Measurements from ENCODE around the gene PELI3. TPM values are rescaled to one million over a fixed set of nuclear protein-coding genes. Genes with fewer than 3 reads are reported as not detected.
A peak's percentile ranks its signal among the peaks of the same experiment; 100 is the strongest.

PELI3 gene
- total and polyA plus RNA-seq, 8 donors, result 3.0 to 19.9 (median 7.0) TPM

- peak within 1 kb of the TSS in 1 of 4 donors; percentile 44 for H3K27ac ChIP-seq
- no peak for FAIRE-seq
- peak; percentile 78 to 96 (median 90) for DNase-seq
- H3K36me3 ChIP-seq, result no peaks in the 10 kb centered on the region
- intact Hi-C loops (cut with DNase I), result no loop called here
- H3K4me1 ChIP-seq, result peaks cover 0 to 13% (median 6%) of the 10 kb centered on the region in 3 donors
- 1% methylated on average over 31 of the region's 31 CpGs for WGBS, 2 donors
- H3K27me3 ChIP-seq, result no peaks in the 10 kb centered on the region
- H3K9me3 ChIP-seq, result no peaks in the 10 kb centered on the region
- peak; percentile 99 to 100 (median 100) for ATAC-seq
- peak within 1 kb of the TSS; percentile 59 to 95 (median 80) for H3K4me3 ChIP-seq
- TF ChIP-seq, protein P1, sequence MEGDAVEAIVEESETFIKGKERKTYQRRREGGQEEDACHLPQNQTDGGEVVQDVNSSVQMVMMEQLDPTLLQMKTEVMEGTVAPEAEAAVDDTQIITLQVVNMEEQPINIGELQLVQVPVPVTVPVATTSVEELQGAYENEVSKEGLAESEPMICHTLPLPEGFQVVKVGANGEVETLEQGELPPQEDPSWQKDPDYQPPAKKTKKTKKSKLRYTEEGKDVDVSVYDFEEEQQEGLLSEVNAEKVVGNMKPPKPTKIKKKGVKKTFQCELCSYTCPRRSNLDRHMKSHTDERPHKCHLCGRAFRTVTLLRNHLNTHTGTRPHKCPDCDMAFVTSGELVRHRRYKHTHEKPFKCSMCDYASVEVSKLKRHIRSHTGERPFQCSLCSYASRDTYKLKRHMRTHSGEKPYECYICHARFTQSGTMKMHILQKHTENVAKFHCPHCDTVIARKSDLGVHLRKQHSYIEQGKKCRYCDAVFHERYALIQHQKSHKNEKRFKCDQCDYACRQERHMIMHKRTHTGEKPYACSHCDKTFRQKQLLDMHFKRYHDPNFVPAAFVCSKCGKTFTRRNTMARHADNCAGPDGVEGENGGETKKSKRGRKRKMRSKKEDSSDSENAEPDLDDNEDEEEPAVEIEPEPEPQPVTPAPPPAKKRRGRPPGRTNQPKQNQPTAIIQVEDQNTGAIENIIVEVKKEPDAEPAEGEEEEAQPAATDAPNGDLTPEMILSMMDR (IDR thresholded peaks at IDR 0.05), result no peak
Observed at GRCh38 chr11:66510271-66510989, 43.7 kb downstream of the PELI3 start, which contains the start of gene BBS1. BBS1 (plus strand) TSS chr11:66510635; CDS start chr11:66510660, 25 bp downstream.

- FAIRE-seq, result no peak
- no peaks in the 10 kb centered on the region for H3K27me3 ChIP-seq
- no peak for DNase-seq
- intact Hi-C loops (cut with DNase I), result no loop called here
- 4% methylated on average over 5 of the region's 5 CpGs for WGBS, 2 donors
- no peaks in the 10 kb centered on the region for H3K36me3 ChIP-seq
- peak in 1 of 4 donors; percentile 32 for ATAC-seq
- H3K4me1 ChIP-seq, result peaks cover 0 to 13% (median 6%) of the 10 kb centered on the region in 3 donors
- TF ChIP-seq, protein P1 (IDR thresholded peaks at IDR 0.05), result no peak
- no peaks in the 10 kb centered on the region for H3K9me3 ChIP-seq
- H3K27ac ChIP-seq, result no peak overlapping the region
- peak overlapping the region; percentile 59 to 95 (median 80) for H3K4me3 ChIP-seq
Observed at GRCh38 chr11:66510990-66511339, 44.3 kb downstream of the PELI3 start.

GRCh38 chr11:66523611-66524010 is 56.9 kb downstream of the PELI3 start:
- WGBS, 2 donors, result 91 to 93% methylated on average over 11 of the region's 11 CpGs
- H3K27me3 ChIP-seq, result no peaks in the 10 kb centered on the region
- H3K9me3 ChIP-seq, result no peaks in the 10 kb centered on the region
- TF ChIP-seq, protein P1 (IDR thresholded peaks at IDR 0.05), result no peak
- H3K36me3 ChIP-seq, result peaks cover 0 to 21% (median 0%) of the 10 kb centered on the region in 3 donors
- ATAC-seq, result no peak
- H3K4me1 ChIP-seq, result no peaks in the 10 kb centered on the region
- H3K27ac ChIP-seq, result no peak overlapping the region
- peak in 1 of 6 donors; percentile 32 for DNase-seq
- no peak for FAIRE-seq
- no peak overlapping the region for H3K4me3 ChIP-seq
- intact Hi-C loops (cut with DNase I), result no loop called here

- no peak for FAIRE-seq
- DNase-seq, result peak in 1 of 6 donors; percentile 15
- Histone ChIP-seq H3K9me3 (no peaks in the 10 kb centered on the region), H3K27ac (no peak overlapping the region), H3K4me1 (no peaks in the 10 kb centered on the region), H3K27me3 (no peaks in the 10 kb centered on the region), H3K36me3 (peaks cover 0 to 21% (median 0%) of the 10 kb centered on the region in 3 donors), H3K4me3 (no peak overlapping the region)
- no peak for ATAC-seq
- 88 to 89% methylated on average over 10 of the region's 10 CpGs for WGBS, 2 donors
- TF ChIP-seq, protein P1 (IDR thresholded peaks at IDR 0.05), result no peak
- intact Hi-C loops (cut with DNase I), result no loop called here
Observed at GRCh38 chr11:66524304-66525040, 57.8 kb downstream of the PELI3 start.

Other genes starting within 250 kb of the PELI3 start
- 10 to 100 TPM in 2 of 6 donors, 1 to 10 TPM in 4; 7.7 to 15.8 (median 9.4) TPM for gene KLC2, start 209.2 kb upstream of the PELI3 start, total RNA-seq
- 10 to 100 TPM; 23.3 to 35.4 TPM for gene KLC2, start 209.2 kb upstream of the PELI3 start, polyA plus RNA-seq
- 10 to 100 TPM; 36.8 to 61.9 (median 49.7) TPM for gene RAB1B, start 198.3 kb upstream of the PELI3 start, total RNA-seq
- gene RAB1B, start 198.3 kb upstream of the PELI3 start, polyA plus RNA-seq, result 10 to 100 TPM; 92.0 to 96.2 TPM
- gene CNIH2, start 188.7 kb upstream of the PELI3 start, total RNA-seq, result 1 to 10 TPM in 5 of 6 donors, under 1 TPM in 1; 0.83 to 6.8 (median 1.9) TPM
- gene CNIH2, start 188.7 kb upstream of the PELI3 start, polyA plus RNA-seq, result 10 to 100 TPM in 1 of 2 donors, 1 to 10 TPM in 1; 8.0 to 34.3 TPM
- 10 to 100 TPM; 39.7 to 64.9 (median 49.1) TPM for gene YIF1A, start 177.8 kb upstream of the PELI3 start, total RNA-seq
- gene YIF1A, start 177.8 kb upstream of the PELI3 start, polyA plus RNA-seq, result 100 to 1,000 TPM in 1 of 2 donors, 10 to 100 TPM in 1; 82.7 to 112 TPM
- gene TMEM151A, start 175.0 kb upstream of the PELI3 start, total RNA-seq, result under 1 TPM; 0.49 to 0.79 (median 0.72) TPM
- 1 to 10 TPM; 1.6 to 4.4 TPM for gene TMEM151A, start 175.0 kb upstream of the PELI3 start, polyA plus RNA-seq
- 10 to 100 TPM in 3 of 6 donors, 1 to 10 TPM in 3; 1.2 to 17.7 (median 7.5) TPM for gene CD248, start 149.9 kb upstream of the PELI3 start, total RNA-seq
- 1 to 10 TPM; 2.5 to 4.0 TPM for gene CD248, start 149.9 kb upstream of the PELI3 start, polyA plus RNA-seq
- 1 to 10 TPM; 2.7 to 5.0 (median 4.1) TPM for gene RIN1, start 130.5 kb upstream of the PELI3 start, total RNA-seq
- gene RIN1, start 130.5 kb upstream of the PELI3 start, polyA plus RNA-seq, result 10 to 100 TPM in 1 of 2 donors, 1 to 10 TPM in 1; 9.2 to 15.7 TPM
- gene BRMS1, start 121.8 kb upstream of the PELI3 start, total RNA-seq, result 10 to 100 TPM; 14.3 to 22.0 (median 19.7) TPM
- 10 to 100 TPM; 46.9 to 65.0 TPM for gene BRMS1, start 121.8 kb upstream of the PELI3 start, polyA plus RNA-seq
- 10 to 100 TPM in 5 of 6 donors, 1 to 10 TPM in 1; 9.5 to 13.3 (median 12.0) TPM for gene B4GAT1, start 119.3 kb upstream of the PELI3 start, total RNA-seq
- gene B4GAT1, start 119.3 kb upstream of the PELI3 start, polyA plus RNA-seq, result 10 to 100 TPM in 1 of 2 donors, 1 to 10 TPM in 1; 9.2 to 21.8 TPM
- gene SLC29A2, start 95.1 kb upstream of the PELI3 start, total RNA-seq, result 1 to 10 TPM; 2.9 to 6.0 (median 4.3) TPM
- 10 to 100 TPM; 19.9 to 21.7 TPM for gene SLC29A2, start 95.1 kb upstream of the PELI3 start, polyA plus RNA-seq
- gene NPAS4, start 45.9 kb upstream of the PELI3 start, total RNA-seq, result under 1 TPM in 1 of 6 donors, not detected in 5; 0.14 TPM
- under 1 TPM; 0.08 to 0.63 TPM for gene NPAS4, start 45.9 kb upstream of the PELI3 start, polyA plus RNA-seq
- gene MRPL11, start 28.1 kb upstream of the PELI3 start, total RNA-seq, result 10 to 100 TPM; 15.7 to 23.9 (median 21.0) TPM
- 10 to 100 TPM; 29.2 to 30.2 TPM for gene MRPL11, start 28.1 kb upstream of the PELI3 start, polyA plus RNA-seq
- 10 to 100 TPM in 4 of 6 donors, 1 to 10 TPM in 2; 8.5 to 27.0 (median 20.2) TPM for gene DPP3, start 13.5 kb downstream of the PELI3 start, total RNA-seq
- 10 to 100 TPM; 22.8 to 24.7 TPM for gene DPP3, start 13.5 kb downstream of the PELI3 start, polyA plus RNA-seq
- gene BBS1, start 43.7 kb downstream of the PELI3 start, total RNA-seq, result 10 to 100 TPM; 19.1 to 29.6 (median 21.5) TPM
- gene BBS1, start 43.7 kb downstream of the PELI3 start, polyA plus RNA-seq, result 10 to 100 TPM; 22.0 to 31.9 TPM
- gene ZDHHC24, start 79.1 kb downstream of the PELI3 start, total RNA-seq, result 10 to 100 TPM in 2 of 6 donors, 1 to 10 TPM in 4; 7.0 to 11.4 (median 8.3) TPM
- 1 to 10 TPM; 7.0 to 7.5 TPM for gene ZDHHC24, start 79.1 kb downstream of the PELI3 start, polyA plus RNA-seq
- under 1 TPM in 1 of 6 donors, not detected in 5; 0.15 TPM for gene ACTN3, start 80.0 kb downstream of the PELI3 start, total RNA-seq
- gene ACTN3, start 80.0 kb downstream of the PELI3 start, polyA plus RNA-seq, result under 1 TPM in 1 of 2 donors, not detected in 1; 0.05 TPM
- 10 to 100 TPM; 10.6 to 31.4 (median 19.9) TPM for gene CTSF, start 101.7 kb downstream of the PELI3 start, total RNA-seq
- 10 to 100 TPM; 14.8 to 43.2 TPM for gene CTSF, start 101.7 kb downstream of the PELI3 start, polyA plus RNA-seq
- gene CCDC87, start 126.2 kb downstream of the PELI3 start, total RNA-seq, result under 1 TPM; 0.20 to 0.38 (median 0.32) TPM
- under 1 TPM; 0.15 to 0.40 TPM for gene CCDC87, start 126.2 kb downstream of the PELI3 start, polyA plus RNA-seq
- gene CCS, start 126.3 kb downstream of the PELI3 start, total RNA-seq, result 10 to 100 TPM; 16.9 to 31.7 (median 17.5) TPM
- gene CCS, start 126.3 kb downstream of the PELI3 start, polyA plus RNA-seq, result 100 to 1,000 TPM; 114 to 125 TPM
- gene RBM14, start 149.7 kb downstream of the PELI3 start, total RNA-seq, result 10 to 100 TPM; 24.4 to 57.9 (median 31.7) TPM
- 10 to 100 TPM; 36.5 to 61.6 TPM for gene RBM14, start 149.7 kb downstream of the PELI3 start, polyA plus RNA-seq
- 10 to 100 TPM; 47.5 to 80.2 (median 65.1) TPM for gene RBM4, start 171.8 kb downstream of the PELI3 start, total RNA-seq
- gene RBM4, start 171.8 kb downstream of the PELI3 start, polyA plus RNA-seq, result 10 to 100 TPM; 60.6 to 84.2 TPM
- 10 to 100 TPM in 1 of 6 donors, 1 to 10 TPM in 5; 5.7 to 10.1 (median 6.5) TPM for gene RBM4B, start 211.0 kb downstream of the PELI3 start, total RNA-seq
- gene RBM4B, start 211.0 kb downstream of the PELI3 start, polyA plus RNA-seq, result 10 to 100 TPM in 1 of 2 donors, 1 to 10 TPM in 1; 9.9 to 20.7 TPM